Thyroid gland (tissue), 4 donors: ENCODE data around the gene IGFBP2.

Experiments
- CTCF ChIP-seq, 6 experiments: fragments of 200-600 bp in 3 of 6; fragments of 450-650 bp in 3 of 6; sonication (generic) in 3 of 6; IDR thresholded peaks; one replicate each; pipeline ENCODE4 v1.5.1; 2016 to 2019; ENCODE audit warnings: antibody characterized with exemption in 6 of 6, mild to moderate bottlenecking in 2 of 6, inconsistent platforms in 1 of 6, moderate library complexity in 1 of 6
- POLR2A ChIP-seq, 2 donors: fragments of 450-650 bp; IDR thresholded peaks; one replicate each; pipeline ENCODE4 v1.6.1; 2017; ENCODE audit warnings: antibody characterized with exemption in 2 of 2, mild to moderate bottlenecking in 2 of 2, moderate library complexity in 1 of 2

GRCh38 chr2:216664593-216665034 lies 31.4 kb downstream of the IGFBP2 start:
- TF ChIP-seq CTCF (IDR thresholded peaks at IDR 0.05), result no peak
- TF ChIP-seq POLR2A (IDR thresholded peaks at IDR 0.05), result no peak
